HEK293 (cell line): ENCODE results near the gene NAT16.

Experiments
- EGR2 ChIP-seq: fragments of 450-650 bp; formaldehyde crosslinking; IDR thresholded peaks from 2 replicates; pipeline ENCODE4 v1.5.1; 2016; ENCODE audit warnings: low read depth, missing biosample characterization, missing genetic modification characterization
- HIC1 ChIP-seq: fragments of 450-650 bp; formaldehyde crosslinking; IDR thresholded peaks from 2 replicates; pipeline ENCODE4 v1.5.1; 2016; ENCODE audit warnings: missing biosample characterization, missing genetic modification characterization
- KLF9 ChIP-seq: fragments of 450-650 bp; formaldehyde crosslinking; IDR thresholded peaks from 2 replicates; pipeline ENCODE4 v1.5.1; 2016; ENCODE audit warnings: missing biosample characterization, missing genetic modification characterization, low read depth
- PRDM4 ChIP-seq: fragments of 450-650 bp; formaldehyde crosslinking; IDR thresholded peaks from 2 replicates; pipeline ENCODE4 v1.5.1; 2017; ENCODE audit warnings: missing biosample characterization, missing genetic modification characterization
- PRDM6 ChIP-seq: fragments of 450-650 bp; formaldehyde crosslinking; IDR thresholded peaks from 2 replicates; pipeline ENCODE4 v1.5.1; 2017; ENCODE audit warnings: missing biosample characterization, missing genetic modification characterization
- RBAK ChIP-seq: fragments of 450-650 bp; formaldehyde crosslinking; IDR thresholded peaks from 2 replicates; pipeline ENCODE4 v1.5.1; 2016; ENCODE audit warnings: missing biosample characterization, missing genetic modification characterization
- SP2 ChIP-seq: fragments of 450-650 bp; formaldehyde crosslinking; IDR thresholded peaks from 2 replicates; pipeline ENCODE4 v1.5.1; 2016; ENCODE audit warnings: missing biosample characterization, missing genetic modification characterization
- TSHZ1 ChIP-seq: fragments of 450-650 bp; formaldehyde crosslinking; IDR thresholded peaks from 2 replicates; pipeline ENCODE4 v1.5.1; 2016; ENCODE audit warnings: missing biosample characterization, missing genetic modification characterization, borderline replicate concordance
- YY1 ChIP-seq: fragments of 450-650 bp; formaldehyde crosslinking; IDR thresholded peaks from 2 replicates; pipeline ENCODE4 v1.5.1; 2018; ENCODE audit warnings: missing biosample characterization, missing genetic modification characterization
- ZBTB11 ChIP-seq: fragments of 450-650 bp; formaldehyde crosslinking; conservative IDR thresholded peaks from 2 replicates; pipeline ENCODE4 v1.5.1; 2016; ENCODE audit warnings: low read depth, missing biosample characterization, missing genetic modification characterization
- ZBTB26 ChIP-seq: fragments of 450-650 bp; formaldehyde crosslinking; optimal IDR thresholded peaks from 2 replicates; pipeline ENCODE3; 2016; ENCODE audit warnings: missing biosample characterization, mild to moderate bottlenecking, missing genetic modification characterization
- ZBTB8A ChIP-seq: fragments of 450-650 bp; formaldehyde crosslinking; IDR thresholded peaks from 2 replicates; pipeline ENCODE4 v1.5.1; 2016; ENCODE audit warnings: missing biosample characterization, missing genetic modification characterization
- ZFP3 ChIP-seq: fragments of 450-650 bp; formaldehyde crosslinking; IDR thresholded peaks from 2 replicates; pipeline ENCODE4 v1.5.1; 2016; ENCODE audit warnings: low read depth, missing biosample characterization, missing genetic modification characterization
- ZNF221 ChIP-seq: fragments of 450-650 bp; formaldehyde crosslinking; IDR thresholded peaks from 2 replicates; pipeline ENCODE4 v1.5.1; 2017; ENCODE audit warnings: missing biosample characterization, missing genetic modification characterization, borderline replicate concordance
- ZNF354C ChIP-seq: fragments of 450-650 bp; formaldehyde crosslinking; IDR thresholded peaks from 2 replicates; pipeline ENCODE4 v1.5.1; 2016; ENCODE audit warnings: missing biosample characterization, missing genetic modification characterization, low read depth, borderline replicate concordance
- ZNF423 ChIP-seq: fragments of 450-650 bp; formaldehyde crosslinking; IDR thresholded peaks from 2 replicates; pipeline ENCODE4 v1.5.1; 2016; ENCODE audit warnings: missing biosample characterization, missing genetic modification characterization
- ZNF558 ChIP-seq: fragments of 450-650 bp; formaldehyde crosslinking; IDR thresholded peaks from 2 replicates; pipeline ENCODE4 v1.5.1; 2016; ENCODE audit warnings: missing biosample characterization, missing genetic modification characterization
- ZNF600 ChIP-seq: fragments of 450-650 bp; formaldehyde crosslinking; IDR thresholded peaks from 2 replicates; pipeline ENCODE4 v1.5.1; 2016; ENCODE audit warnings: missing biosample characterization, missing genetic modification characterization
- ZNF664 ChIP-seq: fragments of 450-650 bp; formaldehyde crosslinking; IDR thresholded peaks from 2 replicates; pipeline ENCODE4 v1.5.1; 2016; ENCODE audit warnings: missing biosample characterization, missing genetic modification characterization
- ZNF785 ChIP-seq: fragments of 450-650 bp; formaldehyde crosslinking; IDR thresholded peaks from 2 replicates; pipeline ENCODE4 v1.5.1; 2016; ENCODE audit warnings: missing biosample characterization, missing genetic modification characterization
- ZSCAN18 ChIP-seq: fragments of 450-650 bp; formaldehyde crosslinking; IDR thresholded peaks from 2 replicates; pipeline ENCODE4 v1.5.1; 2016; ENCODE audit warnings: missing biosample characterization, missing genetic modification characterization

NAT16 gene

GRCh38 chr7:101153969-101154692 is 26.0 kb downstream of the NAT16 start, which contains the start of gene AP1S1 (continued):
- TF ChIP-seq ZNF221 (tag by site-specific recombination) (no peak), HIC1 (tag by site-specific recombination) (no peak), PRDM4 (tag by site-specific recombination) (peak; percentile 78), ZBTB11 (tag by site-specific recombination) (no peak), ZNF785 (no peak), ZSCAN18 (no peak; the same call in 1 of the 2 replicates), ZBTB8A (peak; percentile 75), ZNF664 (tag by site-specific recombination) (no peak), PRDM6 (tag by site-specific recombination) (no peak), ZFP3 (tag by site-specific recombination) (no peak), TSHZ1 (no peak), RBAK (no peak), ZNF354C (tag by site-specific recombination) (no peak), KLF9 (tag by site-specific recombination) (peak; percentile 84), ZNF600 (tag by site-specific recombination) (no peak), ZBTB26 (peak; percentile 1), ZNF558 (tag by site-specific recombination) (0 out of 2 replicates have a peak, but pooled peaks have one; percentile 14), EGR2 (tag by site-specific recombination) (peak; percentile 88), ZNF423 (0 out of 2 replicates have a peak, but pooled peaks have one; percentile 13), YY1 (no peak), SP2 (peak; percentile 87)
- TF ChIP-seq, all 188 proteins: peak for 44
